K562 (cell line): ENCODE data around the gene GYPC. TPM values are rescaled to one million over a fixed set of nuclear protein-coding genes. Genes with fewer than 3 reads are reported as not detected.

Experiments used
- BDP1 ChIP-seq: IDR thresholded peaks from 3 replicates; pipeline ENCODE4 v1.6.1; 2011; ENCODE audit not compliant: insufficient read length, insufficient read depth
- CHD1 ChIP-seq: fragments of 200-600 bp; sonication (generic); IDR thresholded peaks from one replicate; pipeline ENCODE4 v1.6.1; 2012; ENCODE audit warnings: mild to moderate bottlenecking, moderate library complexity, low read length, inconsistent platforms
- EWSR1 ChIP-seq: fragments of 450-650 bp; IDR thresholded peaks from 2 replicates; pipeline ENCODE4 v1.6.1; 2018; ENCODE audit warnings: borderline replicate concordance, mild to moderate bottlenecking, low read depth, moderate library complexity; ENCODE audit not compliant: partially characterized antibody
- HDAC1 ChIP-seq, 2 experiments: fragments of 450-650 bp; IDR thresholded peaks; 2 replicates each; pipeline ENCODE4 v1.6.1; 2016 to 2017; ENCODE audit warnings: inconsistent platforms in 1 of 2, mild to moderate bottlenecking in 1 of 2, moderate library complexity in 1 of 2
- HDAC8 ChIP-seq: fragments of 450-650 bp; IDR thresholded peaks from 2 replicates; pipeline ENCODE4 v1.6.1; 2016; ENCODE audit warnings: mild to moderate bottlenecking, missing genetic modification characterization, moderate library complexity, missing compliant biosample characterization
- HMG20B ChIP-seq: fragments of 250-450 bp; sonication (Bioruptor Pico); IDR thresholded peaks from 2 replicates; pipeline ENCODE4 v1.5.0; 2021; ENCODE audit warnings: mild to moderate bottlenecking
- MYBL2 ChIP-seq, 2 experiments: fragments of 450-650 bp in 1 of 2; sonication (generic) in 1 of 2; formaldehyde crosslinking in 1 of 2; IDR thresholded peaks; 2 replicates each; pipeline versions ENCODE4 v1.6.1 to v1.8.1; 2017 to 2022; ENCODE audit warnings: borderline replicate concordance in 1 of 2, inconsistent platforms in 1 of 2, low read depth in 1 of 2, mild to moderate bottlenecking in 1 of 2, missing genetic modification reagents in 1 of 2, moderate library complexity in 1 of 2
- NCOA2 ChIP-seq, 2 experiments: fragments of 450-650 bp; IDR thresholded peaks; 2 replicates each; pipeline ENCODE4 v1.6.1; 2018; ENCODE audit warnings: mild to moderate bottlenecking in 2 of 2, moderate library complexity in 1 of 2; ENCODE audit not compliant: partially characterized antibody in 2 of 2
- NCOA4 ChIP-seq: fragments of 450-650 bp; IDR thresholded peaks from 2 replicates; pipeline ENCODE4 v1.6.1; 2018; ENCODE audit warnings: mild to moderate bottlenecking; ENCODE audit not compliant: partially characterized antibody
- RBM17 ChIP-seq: fragments of 200-400 bp; formaldehyde crosslinking; IDR thresholded peaks from 2 replicates; pipeline ENCODE4 v1.6.1; 2017; ENCODE audit warnings: low read depth, mild to moderate bottlenecking, low read length, borderline replicate concordance
- RFX1 ChIP-seq: fragments of 450-650 bp; IDR thresholded peaks from 2 replicates; pipeline ENCODE4 v1.6.1; 2016; ENCODE audit warnings: mild to moderate bottlenecking, moderate library complexity
- SIN3A ChIP-seq, 2 experiments: fragments of 150-350 bp in 1 of 2; IDR thresholded peaks; 2 replicates each; pipeline ENCODE4 v1.6.1; 2011 to 2016; ENCODE audit warnings: borderline replicate concordance in 2 of 2, low read depth in 2 of 2, low read length in 2 of 2, mild to moderate bottlenecking in 2 of 2, moderate library complexity in 2 of 2; ENCODE audit not compliant: control insufficient read depth in 1 of 2
- SOX6 ChIP-seq: fragments of 450-650 bp; IDR thresholded peaks from 2 replicates; pipeline ENCODE4 v1.6.1; 2014; ENCODE audit warnings: mild to moderate bottlenecking
- TCF7L2 ChIP-seq: fragments of 150-350 bp; IDR thresholded peaks from 2 replicates; pipeline ENCODE4 v1.6.1; 2016; ENCODE audit warnings: low read depth, mild to moderate bottlenecking, low read length, moderate library complexity
- TEAD4 ChIP-seq, 2 experiments: sonication (generic) in 1 of 2; formaldehyde crosslinking in 1 of 2; IDR thresholded peaks; 2 replicates each; pipeline versions ENCODE4 v1.6.1 to v1.8.0; 2012 to 2022; ENCODE audit warnings: borderline replicate concordance in 1 of 2, inconsistent platforms in 1 of 2, low read length in 1 of 2, mild to moderate bottlenecking in 1 of 2, missing genetic modification reagents in 1 of 2
- ZNF174 ChIP-seq: fragments of 250-450 bp; sonication (Bioruptor Pico); IDR thresholded peaks from 2 replicates; pipeline ENCODE4 v1.4.0; 2020; ENCODE audit warnings: mild to moderate bottlenecking
- ZNF232 ChIP-seq: sonication (generic); formaldehyde crosslinking; IDR thresholded peaks from 2 replicates; pipeline ENCODE4 v1.8.0; 2022; ENCODE audit warnings: mild to moderate bottlenecking, missing genetic modification reagents
- ZNF384 ChIP-seq: IDR thresholded peaks from 2 replicates; pipeline ENCODE4 v1.6.1; 2012; ENCODE audit warnings: low read depth, low read length, improper control_type of control experiment
- polyA plus RNA-seq, 8 experiments: library from polyadenylated mRNA; depleted of rRNA in 4 of 8; stranded (reverse) in 5 of 8; unstranded in 3 of 8; fragments of >200 nt; fragmentation: Nextera tagmentation in 2 of 8; fragmentation: Illumina TruSeq in 1 of 8; extraction: Ambion mirVana in 2 of 8; extraction: Trizol in 1 of 8; gene quantifications; 2 replicates each; pipeline versions ENCODE4 v1.2.1 to v1.2.3, GENCODE V29; 2011 to 2014; ENCODE audit warnings: inconsistent platforms in 1 of 8, missing spikeins in 1 of 8
- total RNA-seq, 7 experiments: library from RNA; depleted of rRNA in 6 of 7; stranded (reverse); fragments of >200 nt in 6 of 7; fragmentation: Illumina TruSeq in 2 of 7; extraction: Trizol in 2 of 7; gene quantifications; 2 replicates each; pipeline versions ENCODE4 v1.2.1 to v1.2.3, GENCODE V29; 2011 to 2021; ENCODE audit warnings: low replicate concordance in 1 of 7
- TF ChIP-seq, protein P1 (sequence below): fragments of 250-450 bp; sonication (Bioruptor Pico); IDR thresholded peaks from 2 replicates; pipeline ENCODE4 v1.4.0; 2020; ENCODE audit warnings: mild to moderate bottlenecking, moderate library complexity
- TF ChIP-seq, protein P2 (sequence below): sonication (generic); formaldehyde crosslinking; IDR thresholded peaks from 2 replicates; pipeline ENCODE4 v1.9.0; 2022; ENCODE audit warnings: mild to moderate bottlenecking, missing genetic modification reagents
- TF ChIP-seq, protein P3 (sequence below): fragments of 250-450 bp; sonication (Bioruptor Pico); IDR thresholded peaks from 2 replicates; pipeline ENCODE4 v1.5.0; 2020; ENCODE audit warnings: mild to moderate bottlenecking, borderline replicate concordance
- TF ChIP-seq, protein P4 (sequence below): fragments of 250-450 bp; sonication (Bioruptor Pico); IDR thresholded peaks from 2 replicates; pipeline ENCODE4 v1.9.0; 2021; ENCODE audit warnings: mild to moderate bottlenecking

GYPC gene
- total and polyA plus RNA-seq, 9 of the 15 experiments (the other 6 are each of a cell fraction or from before 2014, with no cell fraction given): 50.6 to 282 (median 194) TPM

DNA sequence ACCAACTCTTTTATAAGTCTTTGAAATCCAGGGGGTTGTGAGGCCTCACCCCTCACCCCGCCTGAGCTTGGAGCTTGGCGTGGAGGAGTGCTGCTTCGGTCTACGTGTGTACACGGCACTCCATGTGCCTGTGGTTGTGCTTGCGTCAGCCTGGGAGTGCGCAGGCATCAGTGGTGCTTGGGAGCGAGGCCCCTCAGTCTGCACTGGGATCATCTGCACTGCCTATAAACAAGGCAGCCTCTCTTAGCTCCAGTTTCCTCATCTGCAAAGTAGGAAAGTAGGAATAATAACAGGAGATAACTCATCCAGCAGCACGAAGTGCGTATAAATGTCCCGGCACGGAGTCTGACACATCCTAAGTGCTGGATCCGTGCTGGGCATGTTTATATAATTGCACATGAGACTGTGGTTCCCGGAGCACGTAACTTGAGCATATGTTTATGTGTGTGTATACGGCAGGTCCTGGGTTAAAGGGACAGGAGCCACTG is 1.2 kb downstream of the GYPC start (continued):
- TF ChIP-seq, protein P1, sequence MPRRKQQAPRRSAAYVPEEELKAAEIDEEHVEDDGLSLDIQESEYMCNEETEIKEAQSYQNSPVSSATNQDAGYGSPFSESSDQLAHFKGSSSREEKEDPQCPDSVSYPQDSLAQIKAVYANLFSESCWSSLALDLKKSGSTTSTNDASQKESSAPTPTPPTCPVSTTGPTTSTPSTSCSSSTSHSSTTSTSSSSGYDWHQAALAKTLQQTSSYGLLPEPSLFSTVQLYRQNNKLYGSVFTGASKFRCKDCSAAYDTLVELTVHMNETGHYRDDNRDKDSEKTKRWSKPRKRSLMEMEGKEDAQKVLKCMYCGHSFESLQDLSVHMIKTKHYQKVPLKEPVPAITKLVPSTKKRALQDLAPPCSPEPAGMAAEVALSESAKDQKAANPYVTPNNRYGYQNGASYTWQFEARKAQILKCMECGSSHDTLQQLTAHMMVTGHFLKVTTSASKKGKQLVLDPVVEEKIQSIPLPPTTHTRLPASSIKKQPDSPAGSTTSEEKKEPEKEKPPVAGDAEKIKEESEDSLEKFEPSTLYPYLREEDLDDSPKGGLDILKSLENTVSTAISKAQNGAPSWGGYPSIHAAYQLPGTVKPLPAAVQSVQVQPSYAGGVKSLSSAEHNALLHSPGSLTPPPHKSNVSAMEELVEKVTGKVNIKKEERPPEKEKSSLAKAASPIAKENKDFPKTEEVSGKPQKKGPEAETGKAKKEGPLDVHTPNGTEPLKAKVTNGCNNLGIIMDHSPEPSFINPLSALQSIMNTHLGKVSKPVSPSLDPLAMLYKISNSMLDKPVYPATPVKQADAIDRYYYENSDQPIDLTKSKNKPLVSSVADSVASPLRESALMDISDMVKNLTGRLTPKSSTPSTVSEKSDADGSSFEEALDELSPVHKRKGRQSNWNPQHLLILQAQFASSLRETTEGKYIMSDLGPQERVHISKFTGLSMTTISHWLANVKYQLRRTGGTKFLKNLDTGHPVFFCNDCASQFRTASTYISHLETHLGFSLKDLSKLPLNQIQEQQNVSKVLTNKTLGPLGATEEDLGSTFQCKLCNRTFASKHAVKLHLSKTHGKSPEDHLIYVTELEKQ: no peak
- TF ChIP-seq SOX6: peak; percentile 17; the same call in 1 of the 2 replicates
- TF ChIP-seq RBM17: no peak
- TF ChIP-seq SIN3A (IDR thresholded peaks at IDR 0.05; ENCODE audit: borderline replicate concordance in 2 of 2, control insufficient read depth in 1 of 2, low read depth in 2 of 2, low read length in 2 of 2): peak in 1 of 2 experiments; percentile 42; a peak in 1 of 4 replicates
- TF ChIP-seq ZNF232 (CRISPR knock-in tag): no peak
- no peak for TF ChIP-seq HDAC8 (tag)
- TF ChIP-seq MYBL2 (IDR thresholded peaks at IDR 0.05; ENCODE audit: low read depth): no peak
- no peak for TF ChIP-seq MYBL2 (CRISPR knock-in tag; IDR thresholded peaks at IDR 0.05; ENCODE audit: borderline replicate concordance)
- TF ChIP-seq BDP1: no peak
- TF ChIP-seq EWSR1: no peak
- TF ChIP-seq, protein P2, sequence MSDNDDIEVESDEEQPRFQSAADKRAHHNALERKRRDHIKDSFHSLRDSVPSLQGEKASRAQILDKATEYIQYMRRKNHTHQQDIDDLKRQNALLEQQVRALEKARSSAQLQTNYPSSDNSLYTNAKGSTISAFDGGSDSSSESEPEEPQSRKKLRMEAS (CRISPR knock-in tag): peak; percentile 65
- TF ChIP-seq, protein P3, sequence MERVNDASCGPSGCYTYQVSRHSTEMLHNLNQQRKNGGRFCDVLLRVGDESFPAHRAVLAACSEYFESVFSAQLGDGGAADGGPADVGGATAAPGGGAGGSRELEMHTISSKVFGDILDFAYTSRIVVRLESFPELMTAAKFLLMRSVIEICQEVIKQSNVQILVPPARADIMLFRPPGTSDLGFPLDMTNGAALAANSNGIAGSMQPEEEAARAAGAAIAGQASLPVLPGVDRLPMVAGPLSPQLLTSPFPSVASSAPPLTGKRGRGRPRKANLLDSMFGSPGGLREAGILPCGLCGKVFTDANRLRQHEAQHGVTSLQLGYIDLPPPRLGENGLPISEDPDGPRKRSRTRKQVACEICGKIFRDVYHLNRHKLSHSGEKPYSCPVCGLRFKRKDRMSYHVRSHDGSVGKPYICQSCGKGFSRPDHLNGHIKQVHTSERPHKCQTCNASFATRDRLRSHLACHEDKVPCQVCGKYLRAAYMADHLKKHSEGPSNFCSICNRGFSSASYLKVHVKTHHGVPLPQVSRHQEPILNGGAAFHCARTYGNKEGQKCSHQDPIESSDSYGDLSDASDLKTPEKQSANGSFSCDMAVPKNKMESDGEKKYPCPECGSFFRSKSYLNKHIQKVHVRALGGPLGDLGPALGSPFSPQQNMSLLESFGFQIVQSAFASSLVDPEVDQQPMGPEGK (CRISPR knock-in tag): peak; percentile 29; the same call in 1 of the 2 replicates
- no peak for TF ChIP-seq RFX1
- no peak for TF ChIP-seq NCOA2 (IDR thresholded peaks at IDR 0.05; ENCODE audit: partially characterized antibody in 2 of 2)
- TF ChIP-seq TCF7L2: no peak
- no peak for TF ChIP-seq NCOA4
- no peak for TF ChIP-seq HMG20B (CRISPR knock-in tag)
- TF ChIP-seq, protein P4, sequence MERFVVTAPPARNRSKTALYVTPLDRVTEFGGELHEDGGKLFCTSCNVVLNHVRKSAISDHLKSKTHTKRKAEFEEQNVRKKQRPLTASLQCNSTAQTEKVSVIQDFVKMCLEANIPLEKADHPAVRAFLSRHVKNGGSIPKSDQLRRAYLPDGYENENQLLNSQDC: no peak
- TF ChIP-seq CHD1: peak; percentile 62
- TF ChIP-seq HDAC1 (IDR thresholded peaks at IDR 0.05): peak in 1 of 2 experiments; percentile 18; a peak in 1 of 4 replicates
- TF ChIP-seq ZNF174 (CRISPR knock-in tag): no peak
- TF ChIP-seq TEAD4 (IDR thresholded peaks at IDR 0.05; ENCODE audit: low read length): no peak
- no peak for TF ChIP-seq TEAD4 (CRISPR knock-in tag; IDR thresholded peaks at IDR 0.05; ENCODE audit: borderline replicate concordance)
- TF ChIP-seq ZNF384: no peak
